Glomerular visceral epithelial cell (primary cell): ENCODE data around the gene C1QTNF8.

Experiments
- DNase-seq: peaks from one replicate; pipeline ENCODE4 v3.0.0-alpha.2; 2016; ENCODE audit errors: extremely low spot score

Gene C1QTNF8

GRCh38 chr16:1077877-1078578 is 18.0 kb downstream of the C1QTNF8 start:
- DNase-seq: no peak

- no peak for DNase-seq
Observed at GRCh38 chr16:1076801-1077576, 19.1 kb downstream of the C1QTNF8 start.

GRCh38 chr16:1075546-1075945 is 20.5 kb downstream of the C1QTNF8 start:
- no peak for DNase-seq

- no peak for DNase-seq
Observed at GRCh38 chr16:1074379-1074649, 21.7 kb downstream of the C1QTNF8 start.

- DNase-seq: no peak
Observed at GRCh38 chr16:1073566-1074378, 22.3 kb downstream of the C1QTNF8 start.

- no peak for DNase-seq
Observed at GRCh38 chr16:1073262-1073558, 22.8 kb downstream of the C1QTNF8 start.

- DNase-seq: no peak
Observed at GRCh38 chr16:1072526-1073261, 23.4 kb downstream of the C1QTNF8 start, which contains the start of gene SSTR5. Gene SSTR5, plus strand, starts transcription at chr16:1072747. Its CDS starts 6,122 bp downstream, at chr16:1078869.

GRCh38 chr16:1071561-1072225 is 24.4 kb downstream of the C1QTNF8 start:
- no peak for DNase-seq

GRCh38 chr16:1070864-1071408 is 25.1 kb downstream of the C1QTNF8 start:
- no peak for DNase-seq

GRCh38 chr16:1070084-1070863 is 25.8 kb downstream of the C1QTNF8 start:
- DNase-seq: no peak

- no peak for DNase-seq
Observed at GRCh38 chr16:1069154-1069553, 26.9 kb downstream of the C1QTNF8 start.

GRCh38 chr16:1068451-1068850 is 27.6 kb downstream of the C1QTNF8 start:
- no peak for DNase-seq

GRCh38 chr16:1067629-1068028 is 28.4 kb downstream of the C1QTNF8 start:
- DNase-seq: no peak

- no peak for DNase-seq
Observed at GRCh38 chr16:1066584-1067172, 29.4 kb downstream of the C1QTNF8 start.

GRCh38 chr16:1065469-1066128 is 30.4 kb downstream of the C1QTNF8 start:
- no peak for DNase-seq

GRCh38 chr16:1063728-1064127 is 32.3 kb downstream of the C1QTNF8 start:
- DNase-seq: no peak

GRCh38 chr16:1062895-1063294 is 33.1 kb downstream of the C1QTNF8 start:
- DNase-seq: no peak

- no peak for DNase-seq
Observed at GRCh38 chr16:1061769-1062505, 34.1 kb downstream of the C1QTNF8 start.
